IMR-90 (cell line): ENCODE measurements around the gene RPE.

Experiments
- BHLHE40 ChIP-seq: fragments of 150-350 bp; IDR thresholded peaks from 2 replicates; pipeline ENCODE4 v1.6.1; 2016; ENCODE audit warnings: mild to moderate bottlenecking, low read depth, low read length
- CHD1 ChIP-seq: IDR thresholded peaks from 2 replicates; pipeline ENCODE4 v1.6.1; 2012; ENCODE audit warnings: low read depth, low read length, improper control_type of control experiment
- MAZ ChIP-seq: IDR thresholded peaks from 2 replicates; pipeline ENCODE4 v1.6.1; 2012; ENCODE audit warnings: low read depth, mild to moderate bottlenecking, low read length, improper control_type of control experiment, moderate library complexity, borderline replicate concordance
- MXI1 ChIP-seq: IDR thresholded peaks from 2 replicates; pipeline ENCODE4 v1.6.1; 2012; ENCODE audit warnings: low read depth, mild to moderate bottlenecking, low read length, moderate library complexity, borderline replicate concordance
- POLR2A ChIP-seq: IDR thresholded peaks from 2 replicates; pipeline ENCODE4 v1.6.1; 2012; ENCODE audit warnings: mild to moderate bottlenecking, low read depth, low read length
- RAD21 ChIP-seq: IDR thresholded peaks from 2 replicates; pipeline ENCODE4 v1.6.1; 2012; ENCODE audit warnings: low read length, improper control_type of control experiment
- RFX5 ChIP-seq: IDR thresholded peaks from 2 replicates; pipeline ENCODE4 v1.8.0; 2012; ENCODE audit warnings: low read depth, mild to moderate bottlenecking, low read length, moderate library complexity
- TF ChIP-seq, protein P1 (sequence below): conservative IDR thresholded peaks from 2 replicates; pipeline ENCODE4 v1.5.1; 2012; ENCODE audit warnings: mild to moderate bottlenecking, low read depth, low read length, improper control_type of control experiment
- TF ChIP-seq, protein P2 (sequence below): fragments of 150-350 bp; IDR thresholded peaks from 2 replicates; pipeline ENCODE4 v1.6.1; 2017; ENCODE audit warnings: mild to moderate bottlenecking, antibody characterized with exemption, low read length, low read depth

DNA sequence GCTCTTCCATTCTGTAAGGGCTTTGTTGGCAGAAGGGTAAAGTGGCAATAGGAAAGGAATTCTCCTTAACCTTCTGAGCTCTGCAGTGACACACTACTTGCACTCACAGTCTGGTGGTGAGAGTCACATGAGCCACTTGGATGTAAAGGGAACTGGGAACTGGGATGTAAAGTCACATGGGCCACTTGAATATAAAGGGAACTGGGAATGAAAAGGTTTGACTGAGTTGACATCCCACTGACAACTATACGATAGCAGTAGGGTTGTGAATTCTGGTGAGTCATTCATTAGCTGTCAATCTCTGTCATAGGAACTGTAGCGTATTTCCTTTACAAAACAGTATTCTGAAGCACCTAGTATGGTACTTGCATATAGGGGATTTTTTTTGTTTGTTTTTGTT, 5.5 kb downstream of the RPE start:
- no peak for TF ChIP-seq CHD1
- no peak for TF ChIP-seq POLR2A
- TF ChIP-seq, protein P1, sequence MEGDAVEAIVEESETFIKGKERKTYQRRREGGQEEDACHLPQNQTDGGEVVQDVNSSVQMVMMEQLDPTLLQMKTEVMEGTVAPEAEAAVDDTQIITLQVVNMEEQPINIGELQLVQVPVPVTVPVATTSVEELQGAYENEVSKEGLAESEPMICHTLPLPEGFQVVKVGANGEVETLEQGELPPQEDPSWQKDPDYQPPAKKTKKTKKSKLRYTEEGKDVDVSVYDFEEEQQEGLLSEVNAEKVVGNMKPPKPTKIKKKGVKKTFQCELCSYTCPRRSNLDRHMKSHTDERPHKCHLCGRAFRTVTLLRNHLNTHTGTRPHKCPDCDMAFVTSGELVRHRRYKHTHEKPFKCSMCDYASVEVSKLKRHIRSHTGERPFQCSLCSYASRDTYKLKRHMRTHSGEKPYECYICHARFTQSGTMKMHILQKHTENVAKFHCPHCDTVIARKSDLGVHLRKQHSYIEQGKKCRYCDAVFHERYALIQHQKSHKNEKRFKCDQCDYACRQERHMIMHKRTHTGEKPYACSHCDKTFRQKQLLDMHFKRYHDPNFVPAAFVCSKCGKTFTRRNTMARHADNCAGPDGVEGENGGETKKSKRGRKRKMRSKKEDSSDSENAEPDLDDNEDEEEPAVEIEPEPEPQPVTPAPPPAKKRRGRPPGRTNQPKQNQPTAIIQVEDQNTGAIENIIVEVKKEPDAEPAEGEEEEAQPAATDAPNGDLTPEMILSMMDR: no peak
- no peak for TF ChIP-seq RFX5
- TF ChIP-seq RAD21: no peak
- TF ChIP-seq MXI1: no peak
- no peak for TF ChIP-seq BHLHE40
- TF ChIP-seq MAZ: no peak
- TF ChIP-seq, protein P2, sequence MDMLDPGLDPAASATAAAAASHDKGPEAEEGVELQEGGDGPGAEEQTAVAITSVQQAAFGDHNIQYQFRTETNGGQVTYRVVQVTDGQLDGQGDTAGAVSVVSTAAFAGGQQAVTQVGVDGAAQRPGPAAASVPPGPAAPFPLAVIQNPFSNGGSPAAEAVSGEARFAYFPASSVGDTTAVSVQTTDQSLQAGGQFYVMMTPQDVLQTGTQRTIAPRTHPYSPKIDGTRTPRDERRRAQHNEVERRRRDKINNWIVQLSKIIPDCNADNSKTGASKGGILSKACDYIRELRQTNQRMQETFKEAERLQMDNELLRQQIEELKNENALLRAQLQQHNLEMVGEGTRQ: no peak
